Esophagus squamous epithelium (tissue), 5 donors: ENCODE data around the gene QSER1. TPM values are rescaled to one million over a fixed set of nuclear protein-coding genes. Genes with fewer than 3 reads are reported as not detected.
A peak's percentile ranks its signal among the peaks of the same experiment; 100 is the strongest.

Experiments used
- DNase-seq: peaks from one replicate; lab custom pipeline; 2025; lab: John Stamatoyannopoulos, UW
- H3K27ac ChIP-seq, 4 donors: fragments of 200-600 bp; sonication (generic); one replicate each; pipeline ENCODE4 v1.5.1; 2016 to 2019; ENCODE audit warnings: mild to moderate bottlenecking in 1 of 4
- H3K27me3 ChIP-seq, 4 donors: fragments of 200-600 bp; sonication (generic); 1 replicate in 3 of 4; 2 replicates in 1 of 4; pipeline versions ENCODE4 v1.5.1 to v1.6.0; 2017 to 2021; ENCODE audit warnings: antibody characterized with exemption in 1 of 4
- H3K36me3 ChIP-seq, 3 donors: fragments of 200-600 bp; sonication (generic); one replicate each; pipeline ENCODE4 v1.5.1; 2016 to 2019
- H3K4me1 ChIP-seq, 3 donors: fragments of 200-600 bp; sonication (generic); one replicate each; pipeline ENCODE4 v1.5.1; 2017 to 2019
- H3K4me3 ChIP-seq, 4 donors: fragments of 200-600 bp; sonication (generic); 1 replicate in 3 of 4; 2 replicates in 1 of 4; pipeline ENCODE4 v1.5.1; 2016 to 2019; ENCODE audit warnings: mild to moderate bottlenecking in 2 of 4, moderate library complexity in 1 of 4
- H3K9me3 ChIP-seq, 3 donors: fragments of 200-600 bp; sonication (generic); one replicate each; pipeline ENCODE4 v1.5.1; 2016 to 2019
- POLR2A ChIP-seq, 4 donors: fragments of 450-650 bp; IDR thresholded peaks; one replicate each; pipeline ENCODE4 v1.6.1; 2017; ENCODE audit warnings: antibody characterized with exemption in 4 of 4, mild to moderate bottlenecking in 4 of 4, moderate library complexity in 3 of 4
- WGBS, 2 donors: methylation state at CpG; one replicate each; pipeline ENCODE4 v1.1.5; 2018; 5-methylcytosine and 5-hydroxymethylcytosine counted together
- intact Hi-C: fragments of 100-400 bp; cut with DNase I; formaldehyde crosslinking; loops from one replicate; pipeline ENCODE4 v1.15.0; 2022
- total RNA-seq, 4 donors: library from RNA; depleted of rRNA; stranded (reverse); fragments of >200 nt; gene quantifications; one replicate each; pipeline ENCODE4 v1.1.0, GENCODE V29; 2016
- TF ChIP-seq, protein P1 (sequence below), 6 experiments: fragments of 450-650 bp in 4 of 6; fragments of 200-600 bp in 2 of 6; sonication (generic) in 2 of 6; IDR thresholded peaks; one replicate each; pipeline ENCODE4 v1.5.1; 2016 to 2019; ENCODE audit warnings: antibody characterized with exemption in 6 of 6, mild to moderate bottlenecking in 4 of 6, moderate library complexity in 4 of 6
- donor health status: DM: yes; HTN: yes; CAD: no.

QSER1 gene
- total RNA-seq, 4 donors from 2014 or later = 26.7 to 43.5 (median 33.3) TPM

DNA sequence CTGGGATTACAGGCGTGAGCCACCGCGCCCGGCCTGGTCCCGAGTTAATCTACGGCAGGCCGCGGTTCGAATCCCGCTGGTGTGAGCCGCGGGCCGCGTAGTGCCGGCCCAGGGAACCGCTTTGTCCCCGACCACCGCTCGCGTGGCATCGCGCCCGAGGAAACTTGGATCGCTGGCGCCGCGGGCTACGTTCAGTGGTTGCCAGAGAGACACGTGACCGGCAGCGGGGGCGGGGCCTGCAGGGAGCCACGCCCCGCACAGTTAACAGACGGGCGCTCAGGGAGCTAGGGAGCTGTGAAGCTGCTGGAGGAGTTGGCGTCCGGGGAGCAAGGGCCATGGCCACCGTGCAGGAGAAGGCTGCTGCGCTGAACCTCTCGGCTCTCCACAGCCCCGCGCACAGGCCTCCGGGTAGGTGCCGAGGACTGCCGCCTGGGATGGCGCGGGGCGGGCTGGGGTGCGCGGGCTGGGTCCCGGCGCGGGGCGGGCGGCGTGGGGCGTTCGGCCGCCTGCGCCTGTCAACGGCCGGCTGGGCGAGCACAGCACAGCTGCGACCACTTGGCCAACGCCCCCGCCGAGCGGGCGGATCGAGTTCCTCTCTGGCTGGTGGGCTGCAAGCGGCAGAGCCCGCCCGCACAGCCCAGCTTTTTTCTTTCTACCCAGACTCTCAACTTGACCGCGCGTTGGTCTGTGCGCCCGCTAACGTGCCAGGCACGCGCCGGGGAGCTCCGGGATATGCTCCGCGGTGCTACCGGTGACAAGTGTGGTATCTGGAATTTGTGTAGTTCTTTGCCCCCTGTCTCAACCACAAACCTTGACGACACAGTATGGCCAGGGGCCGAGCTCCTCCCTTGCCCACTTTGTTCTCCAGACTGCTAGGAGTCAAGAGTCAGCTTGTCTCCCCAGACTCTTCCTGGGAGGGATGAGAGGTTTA is 123.3 kb downstream of the QSER1 start, which contains the start of gene DEPDC7:
Gene DEPDC7, plus strand, starts transcription at position 258 of the 931 bp plus-strand sequence. Its CDS starts 78 bp downstream, at position 336.
- Histone ChIP-seq H3K27me3 (peaks cover 0 to 11% (median 0%) of the 10 kb centered on the region in 4 donors), H3K4me1 (peaks cover 3 to 43% (median 6%) of the 10 kb centered on the region in 3 donors), H3K27ac (peak within 1 kb of the TSS; percentile 76 to 85 (median 81)), H3K36me3 (no peaks in the 10 kb centered on the region), H3K4me3 (peak within 1 kb of the TSS; percentile 63 to 89 (median 71)), H3K9me3 (no peaks in the 10 kb centered on the region)
- 3 to 5% methylated on average over 6 to 21 of the region's 89 CpGs for WGBS, 2 donors
- peak; percentile 13 for DNase-seq
- TF ChIP-seq, protein P1, sequence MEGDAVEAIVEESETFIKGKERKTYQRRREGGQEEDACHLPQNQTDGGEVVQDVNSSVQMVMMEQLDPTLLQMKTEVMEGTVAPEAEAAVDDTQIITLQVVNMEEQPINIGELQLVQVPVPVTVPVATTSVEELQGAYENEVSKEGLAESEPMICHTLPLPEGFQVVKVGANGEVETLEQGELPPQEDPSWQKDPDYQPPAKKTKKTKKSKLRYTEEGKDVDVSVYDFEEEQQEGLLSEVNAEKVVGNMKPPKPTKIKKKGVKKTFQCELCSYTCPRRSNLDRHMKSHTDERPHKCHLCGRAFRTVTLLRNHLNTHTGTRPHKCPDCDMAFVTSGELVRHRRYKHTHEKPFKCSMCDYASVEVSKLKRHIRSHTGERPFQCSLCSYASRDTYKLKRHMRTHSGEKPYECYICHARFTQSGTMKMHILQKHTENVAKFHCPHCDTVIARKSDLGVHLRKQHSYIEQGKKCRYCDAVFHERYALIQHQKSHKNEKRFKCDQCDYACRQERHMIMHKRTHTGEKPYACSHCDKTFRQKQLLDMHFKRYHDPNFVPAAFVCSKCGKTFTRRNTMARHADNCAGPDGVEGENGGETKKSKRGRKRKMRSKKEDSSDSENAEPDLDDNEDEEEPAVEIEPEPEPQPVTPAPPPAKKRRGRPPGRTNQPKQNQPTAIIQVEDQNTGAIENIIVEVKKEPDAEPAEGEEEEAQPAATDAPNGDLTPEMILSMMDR (IDR thresholded peaks at IDR 0.05) = no peak
- TF ChIP-seq POLR2A (IDR thresholded peaks at IDR 0.05) = peak in 3 of 4 donors; percentile 16 to 66 (median 28)
- intact Hi-C loops = no loop called here

DNA sequence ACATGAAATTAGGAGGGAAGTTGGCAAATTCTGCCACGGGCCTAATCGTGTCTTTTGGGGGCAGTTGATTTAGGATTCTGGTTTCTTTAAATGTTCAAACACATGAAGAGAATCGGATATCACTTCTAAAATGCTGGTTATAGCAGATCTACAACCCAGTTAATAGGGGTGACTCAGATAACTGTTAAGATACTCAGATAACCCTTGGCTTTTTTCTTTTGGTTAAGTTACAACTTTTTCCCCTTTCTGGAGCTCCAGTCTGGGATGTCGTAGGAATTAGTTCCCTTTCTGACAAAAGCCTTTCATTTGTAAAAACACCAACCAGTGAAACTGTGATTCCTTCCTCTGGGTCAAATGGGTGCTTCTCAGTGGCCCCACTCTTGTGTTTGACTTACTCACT is 124.0 kb downstream of the QSER1 start:
- H3K36me3 ChIP-seq = no peaks in the 10 kb centered on the region
- H3K27me3 ChIP-seq = peaks cover 0 to 11% (median 0%) of the 10 kb centered on the region in 4 donors
- TF ChIP-seq, protein P1 (IDR thresholded peaks at IDR 0.05) = no peak
- TF ChIP-seq POLR2A (IDR thresholded peaks at IDR 0.05) = no peak
- peak overlapping the region in 3 of 4 donors; percentile 76 to 85 (median 79) for H3K27ac ChIP-seq
- H3K4me3 ChIP-seq = peak overlapping the region; percentile 63 to 89 (median 71)
- no peak for DNase-seq
- intact Hi-C loops = no loop called here
- peaks cover 0 to 40% (median 4%) of the 10 kb centered on the region in 3 donors for H3K4me1 ChIP-seq
- no peaks in the 10 kb centered on the region for H3K9me3 ChIP-seq
- WGBS, 2 donors = 22 to 36% methylated on average over 4 of the region's 4 CpGs

DNA sequence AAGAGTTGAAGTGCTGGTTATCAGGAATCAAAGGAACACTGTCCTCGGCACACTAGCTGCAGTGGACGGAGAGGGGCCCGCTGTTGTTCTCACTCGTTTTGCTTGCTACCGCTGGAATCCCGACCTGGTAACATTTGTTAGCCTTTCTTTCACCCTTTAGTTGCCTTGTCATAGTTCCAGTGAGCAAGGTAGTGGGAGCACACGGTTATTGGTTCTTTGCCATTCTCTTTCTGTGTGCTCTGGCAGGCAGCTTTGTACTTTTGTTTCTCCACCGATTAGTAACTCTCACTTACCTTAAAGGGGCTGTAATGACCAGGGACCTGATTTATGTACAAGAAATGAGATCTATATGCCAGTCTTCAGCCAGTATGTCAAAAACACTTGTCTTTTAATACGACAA is 124.9 kb downstream of the QSER1 start:
- Histone ChIP-seq H3K4me1 (peaks cover 0 to 40% (median 3%) of the 10 kb centered on the region in 3 donors), H3K9me3 (no peaks in the 10 kb centered on the region), H3K36me3 (no peaks in the 10 kb centered on the region), H3K27me3 (peaks cover 0 to 11% (median 0%) of the 10 kb centered on the region in 4 donors), H3K4me3 (peak overlapping the region in 3 of 4 donors; percentile 67 to 89 (median 75)), H3K27ac (peak overlapping the region in 1 of 4 donors; percentile 79)
- TF ChIP-seq POLR2A (IDR thresholded peaks at IDR 0.05) = no peak
- TF ChIP-seq, protein P1 (IDR thresholded peaks at IDR 0.05) = no peak
- intact Hi-C loops = no loop called here
- no peak for DNase-seq
- 41 to 46% methylated on average over 9 of the region's 9 CpGs for WGBS, 2 donors

DNA sequence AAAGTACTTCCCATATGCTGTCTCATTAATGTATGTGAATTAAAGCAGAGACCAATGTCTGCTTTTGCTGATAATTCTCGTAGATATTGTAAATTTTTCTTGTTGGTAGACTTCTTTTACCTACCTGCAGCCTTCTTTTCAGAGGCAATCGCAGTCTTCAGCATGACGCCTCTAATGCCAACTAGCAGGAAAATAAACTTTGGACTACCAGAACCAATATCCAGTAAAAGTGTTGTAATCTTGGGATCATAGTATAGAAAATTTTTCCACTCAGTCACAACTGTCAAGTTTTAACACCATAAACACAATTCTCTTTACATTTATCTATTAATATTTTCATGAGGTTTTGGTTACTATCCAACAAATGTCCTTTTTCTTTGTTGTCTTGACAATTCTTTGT is 125.4 kb downstream of the QSER1 start:
- WGBS, 2 donors = 60 to 72% methylated on average over 3 of the region's 3 CpGs
- Histone ChIP-seq H3K4me1 (peaks cover 0 to 40% (median 3%) of the 10 kb centered on the region in 3 donors), H3K9me3 (no peaks in the 10 kb centered on the region), H3K36me3 (no peaks in the 10 kb centered on the region), H3K27me3 (peaks cover 0 to 11% (median 0%) of the 10 kb centered on the region in 4 donors), H3K4me3 (peak overlapping the region in 2 of 4 donors; percentile 67 to 89), H3K27ac (peak overlapping the region in 1 of 4 donors; percentile 79)
- intact Hi-C loops = no loop called here
- TF ChIP-seq POLR2A (IDR thresholded peaks at IDR 0.05) = no peak
- TF ChIP-seq, protein P1 (IDR thresholded peaks at IDR 0.05) = no peak
- DNase-seq = no peak

DNA sequence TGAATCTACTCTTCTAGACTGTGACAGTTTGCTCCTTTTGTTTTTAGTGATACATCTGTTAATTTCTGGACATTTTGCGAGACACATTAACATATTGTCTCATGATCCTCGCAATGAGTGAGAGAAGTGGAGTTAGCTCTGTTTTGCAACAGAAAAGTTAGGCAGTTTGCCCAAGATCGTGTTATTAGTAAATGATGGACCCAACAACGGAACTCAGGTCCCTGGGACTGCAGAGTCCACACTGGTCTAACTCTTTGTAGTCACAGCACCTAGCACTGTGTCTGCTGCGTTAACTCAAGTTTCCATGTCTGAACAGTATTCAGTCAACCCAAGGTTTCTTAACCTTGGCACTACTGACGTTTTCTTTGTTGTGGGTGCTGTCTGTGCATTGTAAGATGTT is 126.2 kb downstream of the QSER1 start:
- WGBS, 2 donors = 77 to 86% methylated on average over 6 of the region's 6 CpGs
- intact Hi-C loops = no loop called here
- Histone ChIP-seq H3K27ac (no peak overlapping the region), H3K9me3 (no peaks in the 10 kb centered on the region), H3K27me3 (peaks cover 0 to 11% (median 0%) of the 10 kb centered on the region in 4 donors), H3K4me1 (peaks cover 0 to 40% (median 3%) of the 10 kb centered on the region in 3 donors), H3K4me3 (no peak overlapping the region), H3K36me3 (no peaks in the 10 kb centered on the region)
- no peak for DNase-seq
- TF ChIP-seq POLR2A (IDR thresholded peaks at IDR 0.05) = no peak
- TF ChIP-seq, protein P1 (IDR thresholded peaks at IDR 0.05) = no peak
